ENCODE data around the gene ARHGAP22.
A peak's percentile ranks its signal among the peaks of the same experiment; 100 is the strongest.

ARHGAP22 gene

GRCh38 chr10:48633381-48634197 is 28.7 kb upstream of the ARHGAP22 start:
- DNase-seq (ENCODE audit: low spot score), result no peak

DNA sequence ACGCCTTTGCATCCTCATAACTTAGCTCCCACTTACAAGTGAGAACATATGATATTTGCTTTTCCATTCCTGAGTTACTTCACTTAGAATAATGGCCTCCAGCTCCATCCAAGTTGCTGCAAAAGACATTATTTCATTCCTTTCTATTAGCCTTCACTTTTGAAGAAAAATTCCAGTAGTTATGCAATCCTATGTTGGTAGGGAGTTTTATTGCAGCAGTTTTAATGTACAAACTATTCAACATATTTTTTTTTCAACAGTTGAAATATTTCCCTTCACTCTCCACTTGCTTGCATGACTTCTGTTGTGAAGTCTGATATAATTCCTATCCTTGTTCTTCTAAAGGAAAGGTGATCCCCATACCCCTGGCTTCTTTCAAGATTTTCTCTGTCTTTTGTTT is 27.3 kb upstream of the ARHGAP22 start:
- DNase-seq (ENCODE audit: low spot score), result no peak

GRCh38 chr10:48627984-48628609 is 23.2 kb upstream of the ARHGAP22 start:
- DNase-seq (ENCODE audit: low spot score), result no peak

GRCh38 chr10:48626986-48627731 is 22.3 kb upstream of the ARHGAP22 start:
- DNase-seq (ENCODE audit: low spot score), result no peak

DNA sequence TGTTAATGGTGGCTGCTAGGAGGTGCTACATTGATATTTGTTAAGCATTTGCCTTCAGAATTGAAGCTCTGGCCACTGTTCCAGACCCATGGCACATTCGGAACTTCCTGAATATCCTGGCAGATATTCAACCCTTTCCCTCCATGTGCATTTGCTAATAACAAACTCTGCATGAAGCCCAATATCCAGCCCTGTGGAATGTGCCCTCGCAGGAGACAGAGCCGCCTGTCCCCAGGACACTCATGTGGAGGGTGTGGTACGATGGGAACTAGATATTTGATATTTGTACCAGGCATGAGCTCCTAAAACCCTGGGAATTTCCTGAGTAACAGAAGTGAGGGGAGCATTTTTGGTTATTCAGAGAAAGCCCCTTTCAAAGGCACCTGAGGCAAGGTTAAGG is 21.6 kb upstream of the ARHGAP22 start:
- DNase-seq (ENCODE audit: low spot score), result no peak

- no peak for DNase-seq (ENCODE audit: low spot score)
These were observed 20.9 kb upstream of the ARHGAP22 start for GRCh38 chr10:48625826-48626134.

- DNase-seq (ENCODE audit: low spot score), result no peak
These were observed 18.8 kb upstream of the ARHGAP22 start for GRCh38 chr10:48623607-48624132.

DNA sequence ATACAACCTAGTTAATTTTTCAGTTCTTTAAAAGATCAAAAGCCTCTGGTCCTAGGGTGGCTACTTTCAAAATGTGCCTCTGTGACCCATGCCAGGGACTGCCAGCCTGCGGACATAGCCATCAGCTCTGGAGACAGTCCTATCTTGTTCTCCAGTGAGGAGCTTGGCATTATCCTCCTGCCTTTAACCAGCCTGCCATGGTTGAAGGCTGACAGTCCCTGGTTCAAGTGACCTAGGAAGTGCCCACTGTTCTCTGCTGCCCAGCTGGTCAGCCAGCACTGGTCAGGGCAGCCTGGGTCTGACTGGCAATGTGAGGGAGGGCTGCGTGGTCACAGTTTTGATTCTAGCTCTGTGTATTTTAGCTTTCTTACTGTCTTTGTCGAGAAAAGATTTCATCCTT is 18.1 kb upstream of the ARHGAP22 start:
- no peak for DNase-seq (ENCODE audit: low spot score)

GRCh38 chr10:48620719-48621118 is 15.8 kb upstream of the ARHGAP22 start:
- no peak for DNase-seq (ENCODE audit: low spot score)

- no peak for DNase-seq (ENCODE audit: low spot score)
These were observed 11.6 kb upstream of the ARHGAP22 start for GRCh38 chr10:48616436-48616835.

DNA sequence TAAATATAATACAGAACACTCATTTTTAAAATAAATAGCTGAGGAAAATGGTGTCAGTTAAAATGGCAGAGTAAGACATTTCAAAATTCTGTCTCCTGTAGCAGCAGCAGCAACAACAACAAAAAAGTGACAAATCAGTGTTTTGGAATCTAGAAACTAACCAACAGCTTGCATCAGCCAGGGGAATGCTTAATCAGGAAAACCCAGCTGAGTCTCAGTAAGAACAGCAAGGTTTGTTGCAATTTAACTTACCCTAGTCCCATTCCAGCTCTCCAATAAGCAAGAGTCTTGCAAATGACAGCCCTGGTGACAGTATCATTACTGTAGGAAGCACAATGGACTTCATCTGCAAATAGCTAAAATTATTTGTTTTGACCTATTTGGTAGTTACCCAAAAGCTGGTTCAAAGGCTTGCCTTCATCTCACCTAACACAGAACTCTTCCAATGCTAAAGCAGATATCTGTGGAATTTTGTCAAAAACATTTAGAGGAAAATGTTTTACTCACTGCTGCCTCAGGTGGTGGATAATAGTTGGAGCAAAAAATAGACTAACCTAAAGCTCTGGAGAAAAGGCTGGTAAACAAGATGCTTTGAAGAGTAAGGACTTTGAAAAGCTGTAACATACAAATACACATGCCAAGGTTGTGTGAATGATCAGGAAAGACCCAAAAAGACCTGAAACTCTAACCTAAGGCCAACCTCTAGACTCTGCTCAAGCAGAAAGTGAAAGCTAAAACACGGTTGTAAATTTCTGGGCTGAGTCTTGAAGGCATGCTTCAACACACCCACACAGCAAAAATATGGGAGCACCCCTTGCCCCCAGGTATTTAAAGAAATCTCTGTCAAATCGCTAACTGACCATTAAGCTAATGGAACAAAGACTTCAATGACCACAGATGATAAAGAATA is 9.9 kb upstream of the ARHGAP22 start:
- DNase-seq (ENCODE audit: low spot score), result no peak

DNA sequence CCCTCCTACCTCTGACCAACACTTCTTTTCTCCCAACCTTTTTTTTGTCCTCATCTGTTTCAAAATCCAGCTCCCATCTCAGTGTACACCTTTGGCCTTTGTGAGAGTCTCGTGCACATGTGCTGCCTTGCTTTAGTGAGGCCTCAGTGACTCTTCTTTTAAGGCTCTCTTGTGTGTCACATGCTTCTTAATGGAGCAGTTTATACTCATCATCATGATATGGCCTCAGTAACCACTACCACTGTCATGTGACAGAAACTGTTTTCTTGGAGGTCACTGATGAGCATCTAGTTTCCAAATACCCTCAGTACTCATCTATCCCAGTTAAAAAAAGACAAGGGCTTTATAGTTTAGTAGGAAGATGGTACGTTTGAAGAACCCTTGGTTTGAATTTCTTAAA is 8.1 kb upstream of the ARHGAP22 start:
- no peak for DNase-seq (ENCODE audit: low spot score)

DNA sequence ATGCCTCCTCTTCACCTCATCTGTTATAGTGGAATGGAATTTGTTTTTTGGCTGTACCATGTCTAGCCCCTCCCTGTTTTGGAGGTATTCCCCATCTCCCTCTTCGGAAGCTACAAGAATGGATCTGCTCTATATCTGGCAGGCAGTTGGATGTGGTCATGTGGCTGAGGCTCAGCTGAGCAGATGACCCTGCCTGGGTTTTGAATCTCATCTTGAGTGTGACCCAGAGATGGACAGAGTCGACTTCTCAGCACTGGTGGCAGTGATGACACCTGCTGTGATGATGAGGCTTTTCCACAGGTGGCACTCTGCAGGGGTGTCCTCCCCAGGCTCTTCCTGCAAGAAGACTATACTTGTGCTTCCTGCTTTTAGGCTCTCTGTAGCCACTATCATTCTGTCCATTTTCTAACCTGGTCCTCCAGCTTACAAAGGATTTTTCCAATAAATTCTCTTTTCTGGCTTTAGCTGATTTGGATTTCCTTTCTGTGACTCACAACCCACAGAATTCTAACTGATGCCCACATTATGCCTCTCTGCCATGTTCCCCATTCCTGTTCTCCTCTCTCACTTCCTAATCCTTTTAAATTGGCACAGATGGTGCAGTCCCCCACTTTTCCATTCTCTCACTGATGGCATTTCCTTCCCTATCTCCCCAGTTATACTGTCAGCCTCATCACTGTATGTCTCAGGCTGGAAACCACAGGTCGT is 7.5 kb upstream of the ARHGAP22 start:
- no peak for DNase-seq (ENCODE audit: low spot score)

- DNase-seq (ENCODE audit: low spot score), result no peak
These were observed 6.3 kb upstream of the ARHGAP22 start for GRCh38 chr10:48611133-48611532.

- no peak for DNase-seq (ENCODE audit: low spot score)
These were observed 5.8 kb upstream of the ARHGAP22 start for GRCh38 chr10:48610585-48611093.

DNA sequence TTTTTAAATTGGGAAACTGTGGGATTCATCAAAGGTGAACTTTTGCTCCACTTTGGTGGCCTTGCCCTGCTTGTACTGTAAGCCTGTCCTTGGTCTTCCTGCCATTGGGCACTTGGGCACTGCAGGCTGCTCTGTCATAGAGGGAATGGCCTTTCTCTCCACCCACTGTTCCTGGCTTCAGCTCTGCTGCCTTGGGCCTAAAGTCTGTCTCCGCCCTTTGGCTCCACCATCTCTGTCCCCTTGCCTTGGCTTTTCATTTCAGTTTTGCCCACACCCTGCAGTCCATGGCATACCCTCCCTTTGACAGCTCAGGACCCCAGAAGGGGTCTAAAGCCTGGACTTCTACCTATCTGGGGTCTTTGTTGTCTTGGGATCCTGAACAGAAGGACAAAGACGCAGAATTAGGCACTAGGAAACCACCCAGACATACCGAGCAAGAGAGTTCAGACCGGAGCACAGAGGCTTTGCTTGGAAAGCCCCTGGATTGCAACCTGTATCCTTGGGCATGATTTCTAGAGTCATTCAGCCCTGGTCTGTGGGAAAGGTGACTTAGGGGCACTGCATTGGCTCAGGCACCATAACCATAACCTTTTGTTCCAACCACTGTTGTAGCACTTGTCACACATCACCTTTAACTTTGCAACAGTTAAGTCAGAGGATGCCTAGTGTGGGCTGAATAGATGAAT is 5.2 kb upstream of the ARHGAP22 start:
- no peak for DNase-seq (ENCODE audit: low spot score)

DNA sequence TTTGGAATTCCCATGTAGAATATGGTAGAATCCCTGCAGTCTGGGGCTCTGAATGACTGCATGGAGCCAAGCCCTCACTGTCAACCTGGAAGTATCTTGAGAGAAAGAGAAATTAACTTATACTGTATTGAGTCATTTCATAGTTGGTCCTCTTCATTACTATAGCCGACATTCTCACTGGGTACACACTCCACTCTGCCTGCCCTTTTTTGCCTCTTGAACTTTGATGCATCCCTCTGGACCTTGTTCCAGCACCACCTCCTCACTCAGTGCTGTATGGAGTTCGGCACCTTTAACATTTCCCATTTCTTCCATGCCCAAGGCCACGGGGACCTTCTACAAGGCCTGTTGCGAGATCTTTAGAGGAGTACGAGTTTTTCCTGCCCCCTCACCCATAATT is 4.6 kb upstream of the ARHGAP22 start:
- DNase-seq (ENCODE audit: low spot score), result no peak

DNA sequence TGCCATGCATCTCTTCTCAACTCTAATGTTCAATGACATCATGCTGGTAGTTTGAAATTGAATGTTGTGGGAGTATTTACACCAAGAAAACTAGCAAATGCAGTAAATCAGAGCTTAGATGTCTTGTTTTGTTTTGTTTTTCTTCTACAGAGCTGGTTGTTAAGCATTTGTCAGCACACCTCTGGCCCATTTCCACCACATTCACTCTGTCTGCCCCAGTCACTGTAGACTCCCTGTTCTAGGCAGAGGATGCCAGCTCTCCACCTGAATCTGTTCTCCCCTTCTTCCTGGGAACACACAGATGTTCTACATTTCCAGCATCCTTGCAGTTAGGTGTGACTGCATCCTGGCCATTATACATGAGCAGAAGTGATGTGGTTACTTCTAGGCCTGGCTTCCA is 4.1 kb upstream of the ARHGAP22 start:
- DNase-seq (ENCODE audit: low spot score), result no peak

DNA sequence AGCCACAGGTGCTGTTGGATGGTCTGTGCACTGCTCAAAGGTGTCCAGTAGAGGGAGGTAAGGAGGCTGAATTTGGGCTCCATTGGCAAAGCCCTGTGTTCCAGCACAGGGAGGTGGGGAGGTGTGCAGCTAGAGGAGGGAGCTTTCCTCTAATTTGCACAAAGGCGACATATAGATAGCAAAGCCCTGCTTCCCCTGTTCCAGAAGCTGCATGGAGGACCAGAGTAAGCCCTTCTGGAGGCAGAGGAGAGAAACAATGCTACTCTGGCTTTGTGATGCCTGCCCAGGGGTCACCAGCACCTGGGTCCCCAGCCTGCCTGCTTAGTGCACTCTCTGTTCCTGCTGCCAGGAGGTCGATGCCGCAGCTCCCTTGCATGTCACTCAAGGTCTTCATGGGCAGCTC is 3.4 kb upstream of the ARHGAP22 start:
- peak; percentile 19 for DNase-seq (ENCODE audit: low spot score)

All from CD4-positive, alpha-beta T cell treated with Interleukin-15 for 4 hours (primary cell).